ENCODE measurements around the gene CCDC8.
"Not testable (repeated sequence)": the region's sequence is repeated elsewhere in the genome, so short reads cannot be mapped to it uniquely, and the experiment has no call there.

Gene CCDC8

GRCh38 chr19:46413262-46414031, at the start of gene CCDC8:
TSS of gene CCDC8 (minus strand) at chr19:46413564. CDS start at chr19:46412810, 754 bp downstream.
- DNase-seq (ENCODE audit: low read depth) = peak; percentile 98

- DNase-seq (ENCODE audit: low read depth) = no peak
These were observed 48.2 kb upstream of the CCDC8 start for GRCh38 chr19:46461537-46461936.

GRCh38 chr19:46460981-46461380, 47.6 kb upstream of the CCDC8 start:
- DNase-seq (ENCODE audit: low read depth) = no peak

- no peak for DNase-seq (ENCODE audit: low read depth)
These were observed 46.7 kb upstream of the CCDC8 start for GRCh38 chr19:46460055-46460454.

- DNase-seq (ENCODE audit: low read depth) = no peak
These were observed 43.6 kb upstream of the CCDC8 start for GRCh38 chr19:46456930-46457329.

- no peak for DNase-seq (ENCODE audit: low read depth)
These were observed 40.9 kb upstream of the CCDC8 start for GRCh38 chr19:46454244-46454643.

GRCh38 chr19:46453661-46454060, 40.3 kb upstream of the CCDC8 start:
- DNase-seq (ENCODE audit: low read depth) = no peak

GRCh38 chr19:46452186-46452585, 38.8 kb upstream of the CCDC8 start:
- no peak for DNase-seq (ENCODE audit: low read depth)

GRCh38 chr19:46451352-46451751, 38.0 kb upstream of the CCDC8 start:
- no peak for DNase-seq (ENCODE audit: low read depth)

- DNase-seq (ENCODE audit: low read depth) = no peak
These were observed 37.4 kb upstream of the CCDC8 start for GRCh38 chr19:46450737-46451136.

- no peak for DNase-seq (ENCODE audit: low read depth)
These were observed 35.9 kb upstream of the CCDC8 start for GRCh38 chr19:46449228-46449627.

- DNase-seq (ENCODE audit: low read depth) = no peak
These were observed 35.2 kb upstream of the CCDC8 start for GRCh38 chr19:46448601-46449000.

- DNase-seq (ENCODE audit: low read depth) = no peak
These were observed 34.5 kb upstream of the CCDC8 start for GRCh38 chr19:46447824-46448223.

- DNase-seq (ENCODE audit: low read depth) = no peak
These were observed 33.6 kb upstream of the CCDC8 start for GRCh38 chr19:46447006-46447405.

GRCh38 chr19:46446021-46446420, 32.7 kb upstream of the CCDC8 start:
- no peak for DNase-seq (ENCODE audit: low read depth)

- peak; percentile 79 for DNase-seq (ENCODE audit: low read depth)
These were observed 29.6 kb upstream of the CCDC8 start for GRCh38 chr19:46442808-46443450.

GRCh38 chr19:46441866-46442265, 28.5 kb upstream of the CCDC8 start:
- DNase-seq (ENCODE audit: low read depth) = no peak

- not testable (repeated sequence) for DNase-seq (ENCODE audit: low read depth)
These were observed 22.3 kb upstream of the CCDC8 start for GRCh38 chr19:46435689-46436088.

- no peak for DNase-seq (ENCODE audit: low read depth)
These were observed 21.6 kb upstream of the CCDC8 start for GRCh38 chr19:46435009-46435408.

- DNase-seq (ENCODE audit: low read depth) = not testable (repeated sequence)
These were observed 20.1 kb upstream of the CCDC8 start for GRCh38 chr19:46433470-46433869.

GRCh38 chr19:46431824-46432223, 18.5 kb upstream of the CCDC8 start:
- no peak for DNase-seq (ENCODE audit: low read depth)

GRCh38 chr19:46429999-46430398, 16.6 kb upstream of the CCDC8 start:
- DNase-seq (ENCODE audit: low read depth) = no peak

GRCh38 chr19:46428239-46429135, 15.1 kb upstream of the CCDC8 start, which contains the start of gene PNMA8C:
TSS of gene PNMA8C (minus strand) at chr19:46428936. CDS start at chr19:46428359, 577 bp downstream.
- peak; percentile 64 for DNase-seq (ENCODE audit: low read depth)

Measured in iris pigment epithelial cell (primary cell).